Stimulated activated CD8-positive, alpha-beta memory T cell treated with anti-CD3 and anti-CD28 coated beads, Interleukin-15, amount 100 ng/mL, for 1 hour (primary cell): ENCODE data around the gene SLC12A8.
A peak's percentile ranks its signal among the peaks of the same experiment; 100 is the strongest.

Experiments
- DNase-seq: peaks from one replicate; pipeline ENCODE4 v3.0.0-alpha.2; 2020; ENCODE audit warnings: low read depth

SLC12A8 gene

GRCh38 chr3:125076464-125076863, 136.1 kb downstream of the SLC12A8 start:
- DNase-seq, result no peak

- no peak for DNase-seq
These were observed 136.8 kb downstream of the SLC12A8 start for GRCh38 chr3:125075738-125076137.

GRCh38 chr3:125073390-125073905, 139.1 kb downstream of the SLC12A8 start:
- DNase-seq, result no peak

GRCh38 chr3:125072749-125073389, 139.7 kb downstream of the SLC12A8 start:
- DNase-seq, result no peak

DNA sequence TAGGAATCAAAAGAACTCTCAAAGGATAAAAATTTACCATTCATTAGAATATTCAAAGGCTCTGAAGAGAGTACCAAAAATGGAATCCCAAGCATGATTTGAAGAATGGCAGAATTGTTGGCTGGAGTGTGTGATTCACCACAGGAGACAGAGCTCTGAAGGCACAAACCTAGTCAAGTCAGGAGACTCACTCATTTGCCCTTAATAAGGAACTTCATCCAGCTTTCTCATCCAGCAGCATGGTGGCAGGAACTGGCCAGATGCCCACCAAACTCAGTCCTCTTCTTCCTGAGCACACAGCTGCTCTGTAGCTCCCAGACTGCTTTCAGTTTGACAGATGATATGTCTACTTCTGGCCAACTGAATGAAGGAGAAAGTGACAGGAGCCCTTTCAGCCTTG, 140.2 kb downstream of the SLC12A8 start:
- no peak for DNase-seq

GRCh38 chr3:125069968-125070745, 142.4 kb downstream of the SLC12A8 start:
- no peak for DNase-seq

GRCh38 chr3:125069452-125069851, 143.1 kb downstream of the SLC12A8 start:
- no peak for DNase-seq

DNA sequence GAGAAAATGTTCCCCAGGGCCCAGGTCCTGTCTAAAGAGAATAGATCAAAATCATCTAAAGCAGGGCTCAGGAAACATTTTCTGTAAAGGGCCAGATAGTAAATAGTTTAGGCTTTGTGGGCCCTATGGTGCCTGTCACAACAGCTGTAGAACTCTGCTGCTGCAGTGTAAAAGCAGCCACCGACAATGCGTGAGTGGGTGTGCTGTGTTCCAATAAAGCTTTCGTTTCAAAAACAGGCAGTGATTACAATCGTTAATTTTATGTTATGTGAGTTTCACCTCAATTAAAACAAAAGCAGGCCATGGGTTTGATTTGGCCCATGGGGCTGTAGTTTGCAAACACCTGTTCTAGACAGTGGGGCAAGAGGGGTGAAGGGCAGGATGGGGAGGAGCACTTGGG, 144.3 kb downstream of the SLC12A8 start:
- DNase-seq, result no peak

DNA sequence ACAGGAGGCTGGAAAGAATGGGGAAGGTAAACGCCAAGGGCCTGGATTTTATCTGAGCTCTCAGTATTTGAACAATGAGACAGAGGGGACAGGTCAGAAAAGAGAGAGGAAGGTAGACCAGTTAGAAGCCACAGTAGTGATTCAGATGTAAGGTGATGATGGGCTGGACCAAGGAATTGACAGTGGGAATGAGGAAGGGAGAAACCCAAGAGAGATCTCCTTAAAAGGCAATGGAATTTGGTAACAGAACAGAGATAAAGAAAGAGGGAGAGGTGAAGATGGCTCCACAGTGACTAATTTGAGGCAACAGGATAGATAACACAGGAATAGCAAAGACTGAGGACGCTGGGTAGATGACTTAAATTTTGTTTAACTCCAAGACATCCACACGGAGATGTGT, 145.3 kb downstream of the SLC12A8 start:
- DNase-seq, result no peak

GRCh38 chr3:125062904-125063618, 149.5 kb downstream of the SLC12A8 start:
- DNase-seq, result no peak

DNA sequence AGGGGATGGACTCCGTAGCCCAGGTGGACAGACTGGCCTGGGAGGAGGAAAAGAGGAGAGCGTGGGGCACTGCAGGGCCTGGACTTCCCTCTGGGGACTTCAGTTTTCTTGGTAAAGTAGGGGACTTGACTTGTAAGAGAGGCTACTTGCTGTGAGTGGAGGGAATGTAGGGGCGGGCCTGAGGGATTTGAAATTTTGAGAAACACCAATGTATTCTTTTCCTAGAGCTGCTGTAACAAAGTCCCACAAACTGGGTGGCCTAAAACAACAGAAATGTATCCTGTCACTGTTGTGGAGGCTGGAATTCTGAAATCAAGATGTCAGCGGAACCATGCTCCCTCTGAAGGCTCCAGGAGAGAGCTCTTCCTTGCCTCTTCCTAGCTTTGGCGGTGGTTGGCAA, 150.9 kb downstream of the SLC12A8 start:
- no peak for DNase-seq

DNA sequence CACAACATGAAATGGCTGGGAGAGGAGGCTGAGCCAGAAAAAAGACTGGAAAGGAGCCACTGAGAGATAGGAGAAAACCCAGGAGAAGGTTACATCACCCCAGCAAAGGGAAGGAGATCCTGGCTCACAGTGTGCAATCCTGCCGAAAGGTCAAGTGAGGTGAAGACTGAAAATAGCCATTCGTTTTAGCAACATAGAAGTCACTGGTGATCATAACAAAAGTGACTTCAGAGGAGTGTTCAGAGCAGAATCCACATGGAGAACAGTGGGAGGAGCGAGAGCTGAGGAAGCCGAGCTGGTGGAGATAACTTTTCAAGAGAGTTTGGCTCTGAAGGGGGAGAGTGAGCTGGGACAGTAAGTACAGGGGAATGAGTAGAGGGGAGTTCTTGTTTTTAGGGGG, 151.4 kb downstream of the SLC12A8 start:
- no peak for DNase-seq

- DNase-seq, result no peak
These were observed 152.9 kb downstream of the SLC12A8 start for GRCh38 chr3:125059488-125060245.

DNA sequence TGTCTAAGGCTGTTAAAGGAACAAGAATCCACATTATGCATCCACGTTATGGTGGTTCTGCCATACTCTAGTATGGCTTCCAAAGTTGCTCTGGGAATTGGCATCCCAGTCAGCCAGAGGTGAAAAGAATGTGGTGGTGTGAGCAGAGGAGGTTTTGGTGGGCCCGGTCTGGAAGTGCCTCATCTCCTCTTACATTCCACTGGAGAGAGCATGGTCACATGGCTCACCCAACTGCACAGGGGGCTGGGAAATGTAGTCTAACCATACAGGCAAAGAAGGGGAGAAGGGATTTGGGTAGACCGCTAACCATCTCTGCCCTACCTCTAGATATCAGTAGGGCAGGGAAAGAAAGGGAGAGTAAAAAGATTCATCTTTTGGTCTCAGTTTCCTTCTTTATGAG, 153.6 kb downstream of the SLC12A8 start:
- no peak for DNase-seq

DNA sequence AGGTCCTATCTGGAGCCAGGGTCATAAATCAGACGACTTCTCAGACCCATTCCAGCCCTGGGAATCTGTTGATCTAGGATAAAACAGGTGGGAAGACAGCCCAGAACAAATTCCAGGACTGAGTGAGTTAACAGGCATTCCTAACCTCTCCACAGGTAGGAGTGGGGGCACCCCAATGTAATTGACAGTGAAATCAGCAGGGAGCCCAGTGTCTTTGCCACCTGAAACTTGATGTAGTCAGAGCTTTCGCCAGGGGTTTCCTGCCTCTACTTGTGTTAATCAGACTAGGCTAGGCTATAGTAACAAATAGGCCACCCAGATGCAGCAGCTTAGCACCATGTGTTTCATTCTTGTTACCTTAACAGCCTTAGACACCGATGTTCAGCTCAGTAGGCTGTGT, 154.0 kb downstream of the SLC12A8 start:
- DNase-seq, result no peak

- no peak for DNase-seq
These were observed 155.2 kb downstream of the SLC12A8 start for GRCh38 chr3:125057186-125057850.

- peak; percentile 34 for DNase-seq
These were observed 156.4 kb downstream of the SLC12A8 start, which contains the start of gene HEG1 for GRCh38 chr3:125055913-125056745. Gene HEG1 (minus strand): TSS chr3:125055997. CDS start chr3:125055890, 107 bp downstream.

GRCh38 chr3:125055331-125055912, 157.1 kb downstream of the SLC12A8 start:
- DNase-seq, result no peak

DNA sequence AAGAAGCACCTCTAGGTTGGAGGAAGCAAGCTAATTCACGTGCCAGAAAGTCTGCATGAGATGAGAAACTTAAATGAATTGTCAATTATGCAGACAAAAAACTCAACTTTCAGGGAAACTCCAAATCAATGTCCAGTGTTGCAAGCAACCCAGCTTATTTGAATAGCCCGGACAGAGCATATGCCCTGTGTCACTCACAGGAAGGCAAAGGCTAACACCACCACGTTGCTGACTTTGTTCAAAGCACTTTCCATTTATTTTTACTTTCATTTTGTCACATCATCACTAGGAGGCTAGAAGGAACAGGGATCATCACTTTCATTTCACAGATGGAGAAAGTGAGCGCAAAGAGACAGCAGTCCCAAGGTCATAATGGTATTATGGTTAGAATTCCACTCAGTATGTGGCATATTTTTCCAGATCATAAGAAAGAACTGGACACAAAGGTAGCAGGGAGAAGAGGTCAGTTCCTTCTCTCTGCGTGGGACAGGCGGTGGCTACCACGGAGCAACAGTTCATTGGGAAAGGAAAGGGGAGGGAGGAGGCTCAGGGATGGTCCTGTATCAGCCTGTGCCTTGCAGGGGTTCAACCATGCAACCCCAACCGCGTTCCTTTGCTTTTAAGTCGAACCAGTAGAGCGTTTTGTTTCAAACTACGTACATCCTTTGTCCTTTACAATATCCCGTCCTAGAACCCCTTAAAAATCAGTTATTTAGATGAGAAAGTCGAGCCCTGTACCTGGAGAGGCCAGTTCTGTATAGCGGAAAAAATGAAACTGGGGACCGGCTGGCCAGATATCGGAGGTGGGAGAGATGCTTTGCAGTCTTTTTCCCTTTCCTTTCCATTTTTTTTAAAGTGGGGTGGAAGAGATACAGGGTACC, 157.9 kb downstream of the SLC12A8 start:
- DNase-seq, result no peak
